Body of pancreas (tissue), 4 donors: Measurements from ENCODE around the gene KIF5A. TPM values are rescaled to one million over a fixed set of nuclear protein-coding genes. Genes with fewer than 3 reads are reported as not detected.
"Not testable (repeated sequence)": the region's sequence is repeated elsewhere in the genome, so short reads cannot be mapped to it uniquely, and the experiment has no call there.

Source experiments
- ATAC-seq: fragments of 150-250 bp; one replicate; pipeline ENCODE4 v1.9.1; 2016
- DNase-seq, 4 donors: peaks; one replicate each; pipeline ENCODE4 v3.0.0-alpha.2; 2019
- H3K27ac ChIP-seq, 4 donors: fragments of 200-600 bp; sonication (generic); 1 replicate in 3 of 4; 2 replicates in 1 of 4; pipeline versions ENCODE4 v1.5.1 to v1.6.1; 2016 to 2019; ENCODE audit warnings: mild to moderate bottlenecking in 1 of 4, mixed read lengths in 1 of 4, moderate library complexity in 1 of 4
- H3K27me3 ChIP-seq, 2 donors: fragments of 200-600 bp; sonication (generic); one replicate each; pipeline ENCODE4 v1.6.0; 2016; ENCODE audit warnings: mild to moderate bottlenecking in 1 of 2
- H3K36me3 ChIP-seq, 2 donors: fragments of 200-600 bp; sonication (generic); replicated peaks in 1 of 2; 2 replicates each; pipeline ENCODE4 v1.5.1; 2016; ENCODE audit warnings: low read depth in 2 of 2; ENCODE audit not compliant: insufficient read depth in 1 of 2
- H3K4me1 ChIP-seq: fragments of 200-600 bp; sonication (generic); one replicate; pipeline ENCODE4 v1.6.0; 2016
- H3K4me3 ChIP-seq, 2 donors: fragments of 200-600 bp; sonication (generic); 1 replicate in 1 of 2; 2 replicates in 1 of 2; pipeline ENCODE4 v1.5.1; 2016 to 2019
- H3K9me3 ChIP-seq, 3 donors: fragments of 200-600 bp; sonication (generic); 1 replicate in 2 of 3; 2 replicates in 1 of 3; pipeline ENCODE4 v1.5.1; 2016
- CTCF ChIP-seq, 7 experiments: fragments of 450-650 bp in 4 of 7; fragments of 200-600 bp in 3 of 7; sonication (generic) in 3 of 7; IDR thresholded peaks; one replicate each; pipeline ENCODE4 v1.5.1; 2016 to 2019; ENCODE audit warnings: antibody characterized with exemption in 7 of 7
- POLR2A ChIP-seq, 3 donors: fragments of 450-650 bp; IDR thresholded peaks; one replicate each; pipeline ENCODE4 v1.6.1; 2016; ENCODE audit warnings: antibody characterized with exemption in 3 of 3, mild to moderate bottlenecking in 2 of 3
- WGBS, 2 donors: methylation state at CpG; one replicate each; pipeline ENCODE4 v1.1.5; 2017; 5-methylcytosine and 5-hydroxymethylcytosine counted together
- intact Hi-C: fragments of 100-400 bp; cut with DNase I; formaldehyde crosslinking; loops from one replicate; pipeline ENCODE4 v1.15.1; 2023
- total RNA-seq, 2 donors: library from RNA; depleted of rRNA; stranded (reverse); fragments of >200 nt; gene quantifications; one replicate each; pipeline ENCODE4 v1.1.0, GENCODE V29; 2016

KIF5A gene
- total RNA-seq, 2 donors from 2014 or later = 0.33 to 1.3 TPM

- DNase-seq = no peak
- Histone ChIP-seq H3K4me3 (no peak overlapping the region), H3K4me1 (no peaks in the 10 kb centered on the region), H3K27me3 (no peaks in the 10 kb centered on the region), H3K9me3 (no peaks in the 10 kb centered on the region), H3K27ac (no peak overlapping the region), H3K36me3 (no peaks in the 10 kb centered on the region)
- no peak for ATAC-seq
- intact Hi-C loops = no loop called here
- TF ChIP-seq POLR2A (IDR thresholded peaks at IDR 0.05) (no peak), CTCF (IDR thresholded peaks at IDR 0.05) (no peak)
These were observed 34.8 kb downstream of the KIF5A start for GRCh38 chr12:57584690-57585089.

GRCh38 chr12:57585156-57585555 lies 35.3 kb downstream of the KIF5A start:
- TF ChIP-seq CTCF (IDR thresholded peaks at IDR 0.05) = no peak
- TF ChIP-seq POLR2A (IDR thresholded peaks at IDR 0.05) = no peak
- 66 to 82% methylated on average over 2 of the region's 2 CpGs for WGBS, 2 donors

GRCh38 chr12:57586128-57586527 lies 36.3 kb downstream of the KIF5A start:
- no peaks in the 10 kb centered on the region for H3K27me3 ChIP-seq
- no peak overlapping the region for H3K4me3 ChIP-seq
- peaks cover 6% of the 10 kb centered on the region for H3K4me1 ChIP-seq
- no peak overlapping the region for H3K27ac ChIP-seq
- 74 to 86% methylated on average over 3 of the region's 3 CpGs for WGBS, 2 donors
- intact Hi-C loops = no loop called here
- no peak for DNase-seq
- H3K36me3 ChIP-seq = no peaks in the 10 kb centered on the region
- no peaks in the 10 kb centered on the region for H3K9me3 ChIP-seq
- ATAC-seq = no peak
- no peak for TF ChIP-seq POLR2A (IDR thresholded peaks at IDR 0.05)
- no peak for TF ChIP-seq CTCF (IDR thresholded peaks at IDR 0.05)

More at GRCh38 chr12:57585156-57585555, 35.3 kb downstream of the KIF5A start:
- no peaks in the 10 kb centered on the region for H3K36me3 ChIP-seq
- H3K4me3 ChIP-seq = no peak overlapping the region
- intact Hi-C loops = no loop called here
- H3K27me3 ChIP-seq = no peaks in the 10 kb centered on the region
- no peak overlapping the region for H3K27ac ChIP-seq
- H3K9me3 ChIP-seq = no peaks in the 10 kb centered on the region
- ATAC-seq (no peak), DNase-seq (no peak)
- peaks cover under 1% of the 10 kb centered on the region for H3K4me1 ChIP-seq

- intact Hi-C loops = no loop called here
- TF ChIP-seq CTCF (IDR thresholded peaks at IDR 0.05) (no peak), POLR2A (IDR thresholded peaks at IDR 0.05) (no peak)
- Histone ChIP-seq H3K4me1 (peaks cover 9% of the 10 kb centered on the region), H3K27me3 (no peaks in the 10 kb centered on the region), H3K27ac (no peak overlapping the region), H3K4me3 (no peak overlapping the region), H3K9me3 (no peaks in the 10 kb centered on the region), H3K36me3 (no peaks in the 10 kb centered on the region)
- DNase-seq (no peak), ATAC-seq (no peak)
- WGBS, 2 donors = 69 to 77% methylated on average over 3 of the region's 3 CpGs
These were observed 37.1 kb downstream of the KIF5A start for GRCh38 chr12:57586832-57587429.

GRCh38 chr12:57588951-57589610 lies 39.2 kb downstream of the KIF5A start:
- H3K4me3 ChIP-seq, H3K36me3 ChIP-seq, ATAC-seq, DNase-seq, H3K27ac ChIP-seq, intact Hi-C loops, H3K9me3 ChIP-seq, H3K27me3 ChIP-seq: not testable (repeated sequence)
- WGBS, 2 donors = 76 to 83% methylated on average over 15 of the region's 15 CpGs
- peaks cover 28% of the 10 kb centered on the region for H3K4me1 ChIP-seq
